Mesothelial cell of epicardium (in vitro differentiated cells): ENCODE measurements around the gene TRAF2. TPM values are rescaled to one million over a fixed set of nuclear protein-coding genes. Genes with fewer than 3 reads are reported as not detected.
"Not testable (repeated sequence)": the region's sequence is repeated elsewhere in the genome, so short reads cannot be mapped to it uniquely, and the experiment has no call there.

Experiments used
- DNase-seq, 2 experiments: peaks; one replicate each; pipeline ENCODE4 v3.0.0; 2021; ENCODE audit warnings: low spot score in 2 of 2; ENCODE audit not compliant: unreplicated experiment in 2 of 2
- H3K27ac Mint-ChIP-seq: 2 replicates; pipeline ENCODE4 v1.8.0; 2021; ENCODE audit warnings: mixed read lengths
- H3K27me3 Mint-ChIP-seq: 2 replicates; pipeline ENCODE4 v1.8.0; 2021; ENCODE audit warnings: low read depth, mixed read lengths
- H3K36me3 Mint-ChIP-seq: 2 replicates; pipeline ENCODE4 v1.8.0; 2021; ENCODE audit warnings: mixed read lengths
- H3K4me1 Mint-ChIP-seq: 2 replicates; pipeline ENCODE4 v1.8.0; 2021; ENCODE audit warnings: mixed read lengths
- H3K4me3 Mint-ChIP-seq: 2 replicates; pipeline ENCODE4 v1.8.0; 2021; ENCODE audit warnings: mild to moderate bottlenecking, moderate library complexity, mixed read lengths
- H3K9me3 Mint-ChIP-seq: 2 replicates; pipeline ENCODE4 v1.8.0; 2021; ENCODE audit warnings: mixed read lengths
- total RNA-seq: library from RNA; stranded (reverse); gene quantifications from 3 replicates; pipeline ENCODE4 v1.2.1, GENCODE V29; 2021
- TF ChIP-seq, protein P1 (sequence below): fragments of 200-600 bp; sonication (generic); IDR thresholded peaks from one replicate; pipeline ENCODE4 v1.5.0; 2021; ENCODE audit warnings: antibody characterized with exemption; ENCODE audit not compliant: unreplicated experiment

Gene TRAF2
- total RNA-seq, 1 donor from 2014 or later, result 17.4 TPM

DNA sequence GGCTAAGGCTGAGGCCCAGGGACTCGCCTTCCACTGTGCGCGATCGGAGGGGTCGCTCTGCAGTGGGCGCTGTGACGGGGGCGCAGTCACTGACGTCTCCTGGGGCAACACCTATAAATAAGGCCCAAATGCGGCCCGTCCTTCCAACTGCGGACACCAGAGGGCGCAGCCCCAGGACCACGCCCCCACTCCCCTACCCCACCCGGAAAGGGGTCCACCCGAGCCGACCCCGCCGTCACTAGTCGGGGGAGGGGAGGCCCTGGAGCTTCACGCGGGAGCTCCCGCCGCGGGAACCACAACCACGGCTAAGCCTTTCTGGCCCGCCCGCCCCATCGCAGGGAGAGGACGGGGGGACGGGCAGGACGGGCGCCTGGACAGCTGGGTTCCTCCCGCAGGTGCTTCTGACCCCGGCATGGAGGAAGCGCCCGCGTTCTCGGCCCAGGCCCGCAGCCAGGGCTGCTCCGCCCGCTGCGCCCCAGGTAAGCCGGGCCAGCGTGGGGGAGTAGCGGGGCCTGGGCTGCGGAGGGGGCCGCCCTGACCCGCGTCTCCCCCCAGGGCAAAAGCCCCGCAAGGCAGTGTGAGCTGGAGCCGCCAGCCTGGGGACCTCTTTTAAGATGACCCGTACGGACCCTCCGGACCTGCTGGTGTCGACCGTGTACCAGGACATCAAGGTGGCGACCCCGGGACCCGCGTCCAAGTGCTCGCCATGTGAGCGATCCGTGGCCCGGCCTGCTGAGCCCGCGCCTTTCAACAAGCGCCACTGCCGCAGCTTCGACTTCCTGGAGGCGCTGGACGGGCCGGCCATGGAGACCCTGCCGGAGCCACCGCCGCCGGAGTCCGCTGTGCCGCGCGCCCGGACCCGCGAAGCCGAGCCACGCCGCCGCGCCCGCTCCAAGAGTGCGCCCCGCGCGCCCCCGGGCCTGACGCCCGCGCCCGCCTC is 42.2 kb upstream of the TRAF2 start:
- H3K36me3 Mint-ChIP-seq, H3K9me3 Mint-ChIP-seq, H3K27ac Mint-ChIP-seq: not testable (repeated sequence)
- TF ChIP-seq, protein P1, sequence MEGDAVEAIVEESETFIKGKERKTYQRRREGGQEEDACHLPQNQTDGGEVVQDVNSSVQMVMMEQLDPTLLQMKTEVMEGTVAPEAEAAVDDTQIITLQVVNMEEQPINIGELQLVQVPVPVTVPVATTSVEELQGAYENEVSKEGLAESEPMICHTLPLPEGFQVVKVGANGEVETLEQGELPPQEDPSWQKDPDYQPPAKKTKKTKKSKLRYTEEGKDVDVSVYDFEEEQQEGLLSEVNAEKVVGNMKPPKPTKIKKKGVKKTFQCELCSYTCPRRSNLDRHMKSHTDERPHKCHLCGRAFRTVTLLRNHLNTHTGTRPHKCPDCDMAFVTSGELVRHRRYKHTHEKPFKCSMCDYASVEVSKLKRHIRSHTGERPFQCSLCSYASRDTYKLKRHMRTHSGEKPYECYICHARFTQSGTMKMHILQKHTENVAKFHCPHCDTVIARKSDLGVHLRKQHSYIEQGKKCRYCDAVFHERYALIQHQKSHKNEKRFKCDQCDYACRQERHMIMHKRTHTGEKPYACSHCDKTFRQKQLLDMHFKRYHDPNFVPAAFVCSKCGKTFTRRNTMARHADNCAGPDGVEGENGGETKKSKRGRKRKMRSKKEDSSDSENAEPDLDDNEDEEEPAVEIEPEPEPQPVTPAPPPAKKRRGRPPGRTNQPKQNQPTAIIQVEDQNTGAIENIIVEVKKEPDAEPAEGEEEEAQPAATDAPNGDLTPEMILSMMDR, result peak; percentile 77
- H3K27me3 Mint-ChIP-seq, result peaks cover 16% of the 10 kb centered on the region
- DNase-seq, result peak in 1 of 2 experiments; percentile 68
- H3K4me1 Mint-ChIP-seq, result peaks cover 20% of the 10 kb centered on the region
- peak overlapping the region; percentile 26 for H3K4me3 Mint-ChIP-seq

DNA sequence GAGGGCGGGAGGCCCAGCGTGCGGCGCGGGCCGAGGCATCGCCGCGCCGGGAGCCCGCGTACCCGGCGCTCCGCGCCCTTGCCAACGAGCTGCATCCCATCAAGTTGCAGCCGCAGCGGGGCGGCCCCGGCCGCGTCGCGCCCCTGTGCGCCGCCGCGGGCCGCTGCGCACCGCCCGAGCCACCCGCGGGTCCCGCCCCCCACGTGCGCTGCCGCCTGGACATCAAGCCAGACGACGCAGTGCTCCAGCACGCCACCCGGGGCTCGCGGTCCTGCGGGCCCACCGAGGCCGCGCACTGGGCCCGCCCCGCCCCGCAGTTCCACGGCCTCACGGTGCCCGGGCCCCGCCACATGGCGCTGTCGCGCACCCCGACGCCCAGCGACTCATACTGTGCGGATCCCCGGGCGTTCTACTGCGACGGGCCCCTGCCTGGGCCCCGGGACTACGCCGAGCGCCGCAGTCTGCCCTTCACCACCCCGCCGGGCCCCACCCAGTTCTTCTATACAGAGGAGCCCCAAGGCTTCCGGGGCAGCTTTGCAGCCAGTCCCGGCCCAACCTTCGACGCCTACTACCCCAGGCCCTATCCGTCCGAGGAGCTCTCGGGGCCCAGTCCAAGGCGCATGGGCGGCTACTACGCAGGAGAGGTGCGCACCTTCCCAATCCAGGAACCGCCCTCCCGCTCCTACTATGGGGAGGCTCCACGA is 41.4 kb upstream of the TRAF2 start:
- no peak overlapping the region for H3K4me3 Mint-ChIP-seq

DNA sequence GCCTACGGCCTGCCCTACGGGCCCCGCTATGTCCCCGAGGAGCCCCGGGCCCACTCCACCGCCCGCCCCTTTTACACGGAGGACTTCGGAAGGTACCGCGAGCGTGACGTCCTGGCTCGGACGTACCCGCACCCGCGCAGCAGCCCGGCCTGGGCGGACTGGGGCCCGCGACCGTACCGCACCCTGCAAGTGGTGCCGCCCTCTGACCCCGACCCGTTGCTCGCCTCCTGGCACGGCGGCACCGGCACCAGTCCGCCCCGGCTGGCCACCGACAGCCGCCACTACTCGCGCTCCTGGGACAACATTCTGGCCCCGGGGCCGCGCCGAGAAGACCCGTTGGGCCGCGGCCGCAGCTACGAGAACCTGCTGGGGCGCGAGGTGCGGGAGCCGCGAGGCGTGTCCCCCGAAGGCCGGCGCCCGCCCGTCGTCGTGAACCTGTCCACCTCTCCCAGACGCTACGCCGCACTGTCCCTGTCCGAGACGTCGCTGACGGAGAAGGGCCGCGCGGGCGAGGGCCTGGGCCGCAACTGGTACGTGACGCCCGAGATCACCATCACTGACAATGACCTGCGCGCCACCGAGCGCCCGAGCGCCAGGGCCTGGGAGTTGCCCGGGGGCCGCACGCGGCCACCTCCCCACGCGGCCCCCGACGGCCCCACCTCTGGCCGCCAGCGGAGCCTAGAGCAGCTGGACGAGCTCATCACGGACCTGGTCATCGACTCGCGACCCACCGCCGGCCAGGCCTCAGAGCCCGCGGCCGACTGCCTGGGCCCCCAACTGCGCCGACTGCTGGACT is 40.7 kb upstream of the TRAF2 start:
- H3K4me3 Mint-ChIP-seq, result no peak overlapping the region
- H3K9me3 Mint-ChIP-seq, result no peaks in the 10 kb centered on the region
- DNase-seq, result no peak
- TF ChIP-seq, protein P1, result no peak
- H3K27ac Mint-ChIP-seq, result no peak overlapping the region
- peaks cover 22% of the 10 kb centered on the region for H3K4me1 Mint-ChIP-seq
- peaks cover 2% of the 10 kb centered on the region for H3K36me3 Mint-ChIP-seq
- H3K27me3 Mint-ChIP-seq, result peaks cover 16% of the 10 kb centered on the region

More for the DNA sequence above, 41.4 kb upstream of the TRAF2 start:
- TF ChIP-seq, protein P1, result no peak
- Mint-ChIP-seq H3K9me3 (no peaks in the 10 kb centered on the region), H3K36me3 (peaks cover 4% of the 10 kb centered on the region), H3K27me3 (peaks cover 16% of the 10 kb centered on the region), H3K27ac (no peak overlapping the region), H3K4me1 (peaks cover 22% of the 10 kb centered on the region)
- no peak for DNase-seq

DNA sequence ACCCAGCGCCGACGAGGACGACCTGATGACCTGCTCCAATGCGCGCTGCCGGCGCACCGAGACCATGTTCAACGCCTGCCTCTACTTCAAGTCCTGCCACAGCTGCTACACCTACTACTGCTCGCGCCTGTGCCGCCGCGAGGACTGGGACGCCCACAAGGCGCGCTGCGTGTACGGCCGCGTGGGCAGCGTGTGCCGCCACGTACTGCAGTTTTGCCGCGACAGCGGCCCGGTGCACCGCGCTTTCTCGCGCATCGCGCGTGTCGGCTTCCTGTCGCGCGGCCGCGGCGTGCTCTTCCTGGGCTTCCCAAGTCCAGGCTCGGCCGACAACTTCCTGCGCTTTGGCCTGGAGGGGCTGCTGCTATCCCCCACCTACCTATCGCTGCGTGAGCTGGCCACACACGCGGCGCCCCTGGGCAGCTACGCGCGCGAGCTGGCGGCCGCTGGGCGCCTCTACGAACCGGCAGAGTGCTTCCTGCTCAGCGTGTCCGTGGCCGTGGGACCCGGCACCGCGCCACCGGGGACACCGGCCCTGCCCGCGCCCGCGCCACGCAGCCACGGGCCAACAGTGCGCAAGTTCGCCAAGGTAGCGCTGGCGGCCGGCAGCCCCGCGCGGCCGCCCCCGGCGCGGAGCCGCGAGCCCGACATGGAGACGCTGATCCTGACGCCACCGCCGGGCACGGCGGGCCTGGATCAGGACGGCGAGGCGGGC is 39.8 kb upstream of the TRAF2 start:
- H3K27ac Mint-ChIP-seq, result no peak overlapping the region
- H3K4me3 Mint-ChIP-seq, result peak overlapping the region; percentile 64
- TF ChIP-seq, protein P1, result no peak
- peaks cover 2% of the 10 kb centered on the region for H3K36me3 Mint-ChIP-seq
- no peaks in the 10 kb centered on the region for H3K9me3 Mint-ChIP-seq
- no peak for DNase-seq
- peaks cover 14% of the 10 kb centered on the region for H3K4me1 Mint-ChIP-seq
- H3K27me3 Mint-ChIP-seq, result peaks cover 16% of the 10 kb centered on the region
